ENCODE measurements around the gene YAF2. TPM values are rescaled to one million over a fixed set of nuclear protein-coding genes. Genes with fewer than 3 reads are reported as not detected.

YAF2 gene
- total RNA-seq, 4 donors from 2014 or later: 10.8 to 69.7 (median 28.5) TPM

- TF ChIP-seq POLR2A (IDR thresholded peaks at IDR 0.05): no peak
- TF ChIP-seq CTCF (IDR thresholded peaks at IDR 0.05): no peak
- DNase-seq: no peak
- Histone ChIP-seq H3K36me3 (no peaks in the 10 kb centered on the region), H3K4me3 (no peak overlapping the region), H3K9me3 (no peaks in the 10 kb centered on the region), H3K4me1 (no peaks in the 10 kb centered on the region), H3K27ac (no peak overlapping the region), H3K27me3 (no peaks in the 10 kb centered on the region)
- intact Hi-C loops (cut with DNase I; ENCODE audit: low total_unique reads): no loop called here
These were observed 74.1 kb downstream of the YAF2 start for GRCh38 chr12:42163913-42164312.

GRCh38 chr12:42162965-42163364 is 75.1 kb downstream of the YAF2 start:
- DNase-seq: no peak
- H3K36me3 ChIP-seq: no peaks in the 10 kb centered on the region
- intact Hi-C loops (cut with DNase I; ENCODE audit: low total_unique reads): no loop called here
- TF ChIP-seq POLR2A (IDR thresholded peaks at IDR 0.05): no peak
- no peak for TF ChIP-seq CTCF (IDR thresholded peaks at IDR 0.05)
- no peaks in the 10 kb centered on the region for H3K9me3 ChIP-seq
- H3K4me3 ChIP-seq: no peak overlapping the region
- H3K27ac ChIP-seq: no peak overlapping the region
- H3K4me1 ChIP-seq: no peaks in the 10 kb centered on the region
- no peaks in the 10 kb centered on the region for H3K27me3 ChIP-seq

- Histone ChIP-seq H3K36me3 (no peaks in the 10 kb centered on the region), H3K9me3 (no peaks in the 10 kb centered on the region), H3K4me1 (no peaks in the 10 kb centered on the region), H3K27me3 (no peaks in the 10 kb centered on the region), H3K4me3 (no peak overlapping the region), H3K27ac (no peak overlapping the region)
- intact Hi-C loops (cut with DNase I; ENCODE audit: low total_unique reads): no loop called here
- no peak for DNase-seq
- TF ChIP-seq CTCF (IDR thresholded peaks at IDR 0.05) (no peak), POLR2A (IDR thresholded peaks at IDR 0.05) (no peak)
These were observed 75.9 kb downstream of the YAF2 start for GRCh38 chr12:42162193-42162592.

- no peaks in the 10 kb centered on the region for H3K4me1 ChIP-seq
- intact Hi-C loops (cut with DNase I; ENCODE audit: low total_unique reads): no loop called here
- H3K36me3 ChIP-seq: no peaks in the 10 kb centered on the region
- no peak overlapping the region for H3K4me3 ChIP-seq
- H3K27me3 ChIP-seq: no peaks in the 10 kb centered on the region
- H3K9me3 ChIP-seq: no peaks in the 10 kb centered on the region
- no peak for DNase-seq
- TF ChIP-seq POLR2A (IDR thresholded peaks at IDR 0.05) (no peak), CTCF (IDR thresholded peaks at IDR 0.05) (no peak)
- H3K27ac ChIP-seq: no peak overlapping the region
These were observed 76.5 kb downstream of the YAF2 start for GRCh38 chr12:42161529-42161928.

- no peaks in the 10 kb centered on the region for H3K9me3 ChIP-seq
- H3K27me3 ChIP-seq: no peaks in the 10 kb centered on the region
- no peak overlapping the region for H3K27ac ChIP-seq
- intact Hi-C loops (cut with DNase I; ENCODE audit: low total_unique reads): no loop called here
- no peak for DNase-seq
- no peak for TF ChIP-seq CTCF (IDR thresholded peaks at IDR 0.05)
- no peak overlapping the region for H3K4me3 ChIP-seq
- no peaks in the 10 kb centered on the region for H3K4me1 ChIP-seq
- H3K36me3 ChIP-seq: no peaks in the 10 kb centered on the region
These were observed 81.8 kb downstream of the YAF2 start for GRCh38 chr12:42156232-42156631.
